ENCODE data around the gene ZNF335. TPM values are rescaled to one million over a fixed set of nuclear protein-coding genes. Genes with fewer than 3 reads are reported as not detected.

Gene ZNF335
- total RNA-seq, 4 donors from 2014 or later, result 34.3 to 60.1 (median 53.6) TPM

DNA sequence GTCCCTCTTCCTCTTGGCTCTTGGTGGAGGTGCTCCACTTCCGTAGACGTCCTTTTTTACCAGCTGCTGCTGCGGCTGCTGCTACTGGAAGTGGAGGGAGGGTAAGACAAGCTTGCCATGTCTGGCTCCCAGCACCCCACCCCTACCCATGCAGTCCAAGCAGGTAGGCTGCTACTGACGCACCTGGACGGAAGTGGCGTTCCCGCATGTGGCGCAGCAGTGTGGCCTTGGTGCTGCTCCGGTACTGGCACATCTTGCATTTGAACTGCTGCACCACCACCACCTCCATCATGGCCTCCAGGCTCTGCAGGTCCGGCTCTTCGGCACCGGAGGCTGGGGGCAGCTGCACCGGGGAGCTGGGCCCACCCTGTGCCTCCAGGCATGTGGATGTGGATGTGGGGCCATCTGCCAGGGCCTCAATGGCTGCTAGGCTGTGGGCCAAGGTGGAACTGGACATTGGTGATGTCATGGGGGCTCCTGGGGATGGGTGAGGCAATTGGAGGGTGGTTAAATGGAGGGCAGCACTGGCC lies 4.4 kb downstream of the ZNF335 start:
- no peak for TF ChIP-seq POLR2A (IDR thresholded peaks at IDR 0.05)
- TF ChIP-seq, protein P1, sequence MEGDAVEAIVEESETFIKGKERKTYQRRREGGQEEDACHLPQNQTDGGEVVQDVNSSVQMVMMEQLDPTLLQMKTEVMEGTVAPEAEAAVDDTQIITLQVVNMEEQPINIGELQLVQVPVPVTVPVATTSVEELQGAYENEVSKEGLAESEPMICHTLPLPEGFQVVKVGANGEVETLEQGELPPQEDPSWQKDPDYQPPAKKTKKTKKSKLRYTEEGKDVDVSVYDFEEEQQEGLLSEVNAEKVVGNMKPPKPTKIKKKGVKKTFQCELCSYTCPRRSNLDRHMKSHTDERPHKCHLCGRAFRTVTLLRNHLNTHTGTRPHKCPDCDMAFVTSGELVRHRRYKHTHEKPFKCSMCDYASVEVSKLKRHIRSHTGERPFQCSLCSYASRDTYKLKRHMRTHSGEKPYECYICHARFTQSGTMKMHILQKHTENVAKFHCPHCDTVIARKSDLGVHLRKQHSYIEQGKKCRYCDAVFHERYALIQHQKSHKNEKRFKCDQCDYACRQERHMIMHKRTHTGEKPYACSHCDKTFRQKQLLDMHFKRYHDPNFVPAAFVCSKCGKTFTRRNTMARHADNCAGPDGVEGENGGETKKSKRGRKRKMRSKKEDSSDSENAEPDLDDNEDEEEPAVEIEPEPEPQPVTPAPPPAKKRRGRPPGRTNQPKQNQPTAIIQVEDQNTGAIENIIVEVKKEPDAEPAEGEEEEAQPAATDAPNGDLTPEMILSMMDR (IDR thresholded peaks at IDR 0.05), result no peak
- Histone ChIP-seq H3K27me3 (no peaks in the 10 kb centered on the region), H3K36me3 (peaks cover 0 to 66% (median 0%) of the 10 kb centered on the region in 3 donors), H3K4me1 (peaks cover 0 to 14% (median 12%) of the 10 kb centered on the region in 4 donors), H3K4me3 (no peak overlapping the region), H3K27ac (no peak overlapping the region), H3K9me3 (no peaks in the 10 kb centered on the region)
- DNase-seq, result peak in 1 of 3 donors; percentile 39

DNA sequence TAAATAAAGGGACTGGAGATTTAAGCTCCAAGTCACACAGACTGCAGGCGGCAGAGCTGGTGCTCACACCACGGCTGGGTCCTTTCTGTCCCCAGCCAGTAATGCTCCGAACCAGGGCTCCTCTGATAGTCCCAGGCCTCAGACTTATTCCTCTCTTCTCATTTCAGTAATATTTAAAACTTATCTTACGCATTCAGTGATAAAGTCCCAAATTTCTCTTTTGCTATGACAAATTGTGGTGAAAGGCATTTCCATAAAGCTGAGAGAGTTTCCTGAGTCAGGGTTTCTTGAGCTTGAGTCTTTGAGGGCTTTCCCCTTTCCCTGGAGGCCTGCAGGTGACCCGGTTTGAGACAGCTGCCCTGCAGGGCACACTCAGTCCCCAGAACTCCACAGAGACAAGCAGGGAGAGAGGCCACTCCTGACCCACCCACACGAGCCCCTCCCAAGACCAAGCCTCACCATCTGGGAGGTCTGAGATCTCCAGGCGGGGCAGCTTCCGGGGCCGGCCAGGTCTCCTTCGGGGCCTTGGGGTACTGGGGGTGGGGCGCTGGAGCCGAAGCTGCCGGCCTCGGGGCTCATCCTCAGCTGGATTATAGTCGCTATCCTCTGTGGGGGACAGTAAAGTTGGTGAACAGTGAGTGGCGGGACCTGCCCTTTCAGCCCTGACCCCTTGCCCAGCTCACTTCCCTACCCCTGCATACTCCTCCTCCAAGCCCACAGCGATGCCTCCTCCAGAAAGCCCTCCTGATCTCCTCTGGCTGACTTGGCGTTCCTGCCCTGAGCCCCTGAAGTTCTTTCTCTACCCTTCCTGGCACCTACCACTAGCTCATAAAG lies 6.6 kb downstream of the ZNF335 start:
- H3K4me3 ChIP-seq, result no peak overlapping the region
- TF ChIP-seq POLR2A (IDR thresholded peaks at IDR 0.05), result no peak
- TF ChIP-seq, protein P1 (IDR thresholded peaks at IDR 0.05), result no peak
- H3K4me1 ChIP-seq, result peaks cover 0 to 13% (median 8%) of the 10 kb centered on the region in 4 donors
- peak in 1 of 3 donors; percentile 39 for DNase-seq
- peaks cover 0 to 87% (median 0%) of the 10 kb centered on the region in 3 donors for H3K36me3 ChIP-seq
- H3K9me3 ChIP-seq, result no peaks in the 10 kb centered on the region
- no peaks in the 10 kb centered on the region for H3K27me3 ChIP-seq
- H3K27ac ChIP-seq, result no peak overlapping the region

DNA sequence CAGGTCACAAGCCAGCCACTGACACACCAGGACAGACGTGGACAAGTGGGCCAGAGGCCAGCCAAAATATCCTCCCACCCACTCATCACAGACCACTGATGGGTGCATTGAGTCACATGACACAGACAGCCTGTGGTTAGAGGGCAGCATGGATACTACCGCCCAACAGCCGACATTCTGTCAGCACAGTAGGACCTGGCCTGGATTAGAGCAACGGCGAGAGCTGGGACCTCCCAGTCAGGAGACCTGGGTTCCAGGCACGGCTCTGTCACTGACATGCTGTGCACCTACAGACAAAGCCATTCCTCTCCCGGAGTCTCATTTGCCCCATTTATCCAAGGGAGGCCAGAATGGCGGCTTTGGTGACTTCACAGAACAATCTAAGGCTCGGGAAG lies 8.0 kb downstream of the ZNF335 start:
- no peaks in the 10 kb centered on the region for H3K4me1 ChIP-seq
- DNase-seq, result peak in 1 of 3 donors; percentile 34
- H3K36me3 ChIP-seq, result peaks cover 0 to 97% (median 0%) of the 10 kb centered on the region in 3 donors
- H3K27ac ChIP-seq, result peak overlapping the region in 1 of 4 donors; percentile 25
- TF ChIP-seq, protein P1 (IDR thresholded peaks at IDR 0.05), result no peak
- TF ChIP-seq POLR2A (IDR thresholded peaks at IDR 0.05), result no peak
- no peak overlapping the region for H3K4me3 ChIP-seq
- no peaks in the 10 kb centered on the region for H3K27me3 ChIP-seq
- H3K9me3 ChIP-seq, result no peaks in the 10 kb centered on the region

DNA sequence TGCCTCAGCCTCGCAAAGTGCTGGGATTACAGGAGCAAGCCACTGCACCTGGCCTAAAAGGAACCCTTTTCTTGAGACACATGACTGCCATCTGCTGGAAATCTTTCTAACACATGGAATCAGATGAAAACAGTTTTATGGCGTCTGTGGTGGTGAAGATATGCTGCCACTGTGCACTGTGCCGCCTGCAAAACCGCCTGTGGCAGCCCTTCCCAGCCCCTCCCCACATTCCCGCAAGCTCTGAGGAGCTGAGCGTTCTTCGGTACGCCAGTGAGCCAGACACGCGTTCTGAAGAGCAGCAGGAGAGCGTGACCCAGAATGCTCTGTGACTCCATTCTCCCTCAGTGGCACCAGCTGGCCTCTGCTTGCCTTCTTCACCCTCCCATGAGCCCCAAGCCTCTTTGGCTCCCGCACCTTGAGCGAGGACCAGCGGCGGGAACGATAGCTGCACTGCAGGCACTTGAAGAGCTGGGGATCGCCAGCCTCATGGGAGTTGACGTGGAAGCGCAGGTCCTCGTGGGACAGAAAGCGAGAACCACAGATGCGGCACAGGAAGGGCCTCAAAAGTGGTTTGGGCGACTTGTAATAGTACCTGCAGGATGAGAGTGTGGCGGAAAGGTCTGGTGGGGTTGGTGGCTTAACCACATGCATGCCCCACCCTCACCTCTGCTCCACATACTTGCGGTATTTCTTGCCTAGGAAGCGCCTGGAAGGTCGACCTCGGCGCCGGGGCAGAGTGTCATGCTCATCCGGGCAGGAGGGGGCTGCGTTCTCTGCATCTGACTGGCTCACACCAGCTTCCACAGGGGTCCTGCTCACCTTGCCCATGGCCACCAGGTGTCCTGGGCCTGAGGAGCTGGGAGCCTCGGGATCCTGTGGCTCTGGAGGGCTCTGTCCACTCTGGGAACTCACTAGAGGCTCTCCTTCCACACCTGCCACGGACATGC lies 8.7 kb downstream of the ZNF335 start:
- peak overlapping the region in 1 of 4 donors; percentile 25 for H3K27ac ChIP-seq
- peaks cover 0 to 97% (median 0%) of the 10 kb centered on the region in 3 donors for H3K36me3 ChIP-seq
- no peaks in the 10 kb centered on the region for H3K4me1 ChIP-seq
- H3K4me3 ChIP-seq, result no peak overlapping the region
- no peaks in the 10 kb centered on the region for H3K27me3 ChIP-seq
- no peaks in the 10 kb centered on the region for H3K9me3 ChIP-seq
- DNase-seq, result peak in 1 of 3 donors; percentile 51
- TF ChIP-seq, protein P1 (IDR thresholded peaks at IDR 0.05), result peak in 5 of 6 experiments; percentile 10 to 64 (median 61)
- no peak for TF ChIP-seq POLR2A (IDR thresholded peaks at IDR 0.05)

DNA sequence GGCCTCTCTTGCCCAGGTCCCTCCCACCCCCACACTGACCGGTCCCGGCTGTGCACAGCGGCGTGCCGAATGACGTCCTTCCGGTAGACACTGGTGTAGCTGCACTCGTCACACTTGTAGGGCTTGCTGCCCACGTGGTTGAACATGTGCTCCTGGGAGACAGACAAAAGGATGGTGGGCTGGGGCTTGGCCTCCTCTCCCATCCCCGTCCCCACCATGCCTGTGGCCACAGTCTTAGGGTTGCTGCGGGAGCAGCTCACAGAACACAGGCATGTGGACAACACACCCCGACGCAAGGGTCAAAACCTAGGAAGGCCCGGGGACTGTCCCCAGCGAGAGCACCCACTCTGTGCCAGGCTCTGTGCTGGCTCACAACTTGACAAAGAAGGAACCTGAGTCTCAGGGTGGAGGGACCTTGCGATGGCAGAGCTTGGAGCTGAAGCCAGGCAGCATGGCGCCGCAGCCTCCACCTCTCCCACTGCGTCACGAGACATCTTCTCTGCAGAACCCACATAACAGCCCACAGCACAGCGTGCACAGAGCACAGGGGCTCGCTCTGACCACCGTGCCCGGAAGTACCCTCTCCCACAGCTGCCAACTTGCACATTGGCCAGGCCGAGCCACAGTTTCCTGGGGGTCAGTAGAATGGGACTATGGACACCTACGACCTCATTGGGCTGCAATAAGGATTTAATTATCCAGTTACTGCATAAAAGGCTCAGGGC lies 9.8 kb downstream of the ZNF335 start:
- H3K9me3 ChIP-seq, result no peaks in the 10 kb centered on the region
- H3K4me3 ChIP-seq, result no peak overlapping the region
- H3K27me3 ChIP-seq, result no peaks in the 10 kb centered on the region
- no peak overlapping the region for H3K27ac ChIP-seq
- H3K4me1 ChIP-seq, result no peaks in the 10 kb centered on the region
- peaks cover 0 to 97% (median 0%) of the 10 kb centered on the region in 3 donors for H3K36me3 ChIP-seq
- peak in 1 of 3 donors; percentile 44 for DNase-seq
- TF ChIP-seq, protein P1 (IDR thresholded peaks at IDR 0.05), result no peak
- TF ChIP-seq POLR2A (IDR thresholded peaks at IDR 0.05), result no peak

Measured in Peyer's patch (tissue), 4 donors.